ENCODE data around the gene PPFIA4. TPM values are rescaled to one million over a fixed set of nuclear protein-coding genes. Genes with fewer than 3 reads are reported as not detected.
A peak's percentile ranks its signal among the peaks of the same experiment; 100 is the strongest.

Gene PPFIA4
- total RNA-seq, 1 experiment from 2014 or later: 0.08 TPM

DNA sequence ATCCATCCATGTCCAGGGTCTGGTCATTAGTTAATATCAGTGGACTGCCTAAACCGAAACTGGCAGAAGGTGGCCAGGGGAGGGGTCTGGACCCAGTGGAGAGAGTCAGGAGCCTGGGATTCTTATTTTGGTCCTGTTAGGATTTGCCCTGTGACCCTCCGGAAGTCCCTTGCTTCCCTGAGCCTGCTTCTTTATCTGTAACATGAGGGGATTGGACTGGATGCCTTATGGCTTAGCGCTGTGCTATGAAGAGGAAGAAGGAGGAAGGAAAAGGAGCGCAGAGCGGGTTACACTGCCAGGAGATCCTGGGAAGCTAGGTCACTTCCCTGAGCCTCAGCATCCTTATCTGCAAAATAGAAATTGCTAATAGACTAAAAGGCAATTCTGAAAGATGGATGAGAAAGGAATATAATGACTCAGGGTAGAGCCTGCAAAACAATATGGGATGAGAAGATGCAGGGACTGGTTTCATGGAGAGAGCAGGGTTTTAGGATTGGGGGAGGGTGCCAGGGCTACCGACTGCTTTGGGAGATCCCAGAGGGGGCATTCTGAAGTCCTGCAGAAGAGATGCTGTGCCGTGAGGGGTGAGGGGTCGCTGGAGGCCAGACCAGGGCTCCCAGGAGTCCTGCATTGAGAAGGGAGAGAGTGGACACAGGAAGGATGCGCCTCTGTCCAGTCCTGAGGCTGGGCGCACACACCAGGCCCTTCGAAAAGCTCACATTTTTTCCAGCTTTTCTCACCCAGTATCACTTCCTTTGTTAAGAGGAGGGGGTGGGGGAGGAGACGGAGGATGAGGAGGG, 100.8 kb downstream of the PPFIA4 start:
- DNase-seq (ENCODE audit: low spot score): no peak

DNA sequence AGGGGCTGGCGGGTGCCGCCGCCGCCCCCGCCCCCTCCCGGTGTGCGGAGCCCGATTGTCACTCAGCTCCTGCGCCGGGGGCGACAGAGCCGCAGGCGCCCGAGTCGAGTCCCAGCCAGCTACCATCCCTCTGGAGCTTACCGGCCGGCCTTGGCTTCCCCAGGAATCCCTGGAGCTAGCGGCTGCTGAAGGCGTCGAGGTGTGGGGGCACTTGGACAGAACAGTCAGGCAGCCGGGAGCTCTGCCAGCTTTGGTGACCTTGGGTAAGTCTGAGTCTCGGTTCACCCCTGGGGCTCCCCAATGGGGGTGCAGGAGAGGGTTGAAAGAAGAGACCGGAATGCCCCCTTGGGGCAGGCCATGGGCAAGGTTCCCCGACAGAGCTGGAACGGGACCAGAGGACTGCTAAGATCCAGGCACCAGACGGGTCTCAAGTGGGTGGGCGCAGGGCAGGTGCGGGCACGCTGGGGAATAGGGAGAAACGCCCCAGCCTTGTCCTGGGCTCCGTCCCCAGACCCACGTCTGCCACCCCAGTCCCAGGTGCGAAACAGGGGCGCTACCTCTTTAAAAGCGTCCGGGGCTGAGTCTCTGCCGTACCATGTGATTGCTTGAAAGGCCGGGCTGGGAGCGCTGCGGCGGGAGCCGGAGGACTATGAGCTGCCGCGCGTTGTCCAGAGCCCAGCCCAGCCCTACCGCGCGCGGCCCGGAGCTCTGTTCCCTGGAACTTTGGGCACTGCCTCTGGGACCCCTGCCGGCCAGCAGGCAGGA, 101.6 kb downstream of the PPFIA4 start, which contains the start of gene ADORA1:
TSS of gene ADORA1 (plus strand) at position 61 of the 765 bp plus-strand sequence. CDS start 1,116 bp downstream, outside the sequence.
- DNase-seq (ENCODE audit: low spot score): peak; percentile 34

GRCh38 chr1:203128431-203128715, 102.1 kb downstream of the PPFIA4 start:
- DNase-seq (ENCODE audit: low spot score): no peak

Other genes with a start within 250 kb of the PPFIA4 start
- 15.1 and 23.8 TPM in 2 replicates for gene KDM5B, start 218.1 kb upstream of the PPFIA4 start, total RNA-seq (2014; rRNA removed; shearing (Covaris generic))
- gene PCAT6, start 215.5 kb upstream of the PPFIA4 start, total RNA-seq (2014; rRNA removed; shearing (Covaris generic)): not detected in 2 replicates
- gene RABIF, start 137.3 kb upstream of the PPFIA4 start, total RNA-seq (2014; rRNA removed; shearing (Covaris generic)): 5.9 and 8.2 TPM in 2 replicates
- gene KLHL12, start 99.3 kb upstream of the PPFIA4 start, total RNA-seq (2014; rRNA removed; shearing (Covaris generic)): 12.7 and 15.3 TPM in 2 replicates
- gene ADIPOR1, start 68.2 kb upstream of the PPFIA4 start, total RNA-seq (2014; rRNA removed; shearing (Covaris generic)): 105 and 117 TPM in 2 replicates
- 27.5 and 38.5 TPM in 2 replicates for gene CYB5R1, start 59.2 kb upstream of the PPFIA4 start, total RNA-seq (2014; rRNA removed; shearing (Covaris generic))
- gene TMEM183A, start 19.1 kb upstream of the PPFIA4 start, total RNA-seq (2014; rRNA removed; shearing (Covaris generic)): 92.5 and 94.2 TPM in 2 replicates
- gene MYOG, start 59.5 kb downstream of the PPFIA4 start, total RNA-seq (2014; rRNA removed; shearing (Covaris generic)): not detected in 2 replicates
- 0.89 TPM in 1 of 2 replicates, not detected in the other for gene ADORA1, start 101.2 kb downstream of the PPFIA4 start, total RNA-seq (2014; rRNA removed; shearing (Covaris generic))
- gene MYBPH, start 149.3 kb downstream of the PPFIA4 start, total RNA-seq (2014; rRNA removed; shearing (Covaris generic)): not detected in 2 replicates
- gene CHI3L1, start 160.2 kb downstream of the PPFIA4 start, total RNA-seq (2014; rRNA removed; shearing (Covaris generic)): not detected in 2 replicates
- gene CHIT1, start 203.2 kb downstream of the PPFIA4 start, total RNA-seq (2014; rRNA removed; shearing (Covaris generic)): not detected in 2 replicates